H1 (cell line): ENCODE data around the gene CDH26. TPM values are rescaled to one million over a fixed set of nuclear protein-coding genes. Genes with fewer than 3 reads are reported as not detected.

Experiments
- CTCF ChIA-PET: fragments of 300-600 bp; sonication (Branson Sonifier 250); formaldehyde crosslinking; loops from one replicate; lab custom pipeline; 2021; ENCODE audit not compliant: partially characterized antibody; lab: Charles Lee
- POLR2A ChIA-PET: fragments of 300-600 bp; sonication (Branson Sonifier 250); formaldehyde crosslinking; loops from one replicate; lab custom pipeline; 2021; ENCODE audit warnings: inconsistent platforms; ENCODE audit not compliant: partially characterized antibody; lab: Charles Lee
- DNase-seq, 2 experiments: peaks; one replicate each; pipeline versions ENCODE4 v3.0.0 to v3.0.0-alpha.2; 2010 to 2022; ENCODE audit warnings: low spot score in 2 of 2, low read depth in 1 of 2, mixed read lengths in 1 of 2
- FAIRE-seq: peaks from 2 replicates; lab custom pipeline; 2011; peaks lifted over from hg19 to GRCh38; lab: Jason Lieb, UNC
- H2AFZ ChIP-seq: 2 replicates; pipeline ENCODE4 v1.8.1; 2012; ENCODE audit warnings: low read length, inconsistent platforms
- H2AK5ac ChIP-seq: 2 replicates; pipeline ENCODE4 v1.6.1; 2013; ENCODE audit warnings: low read depth, low read length
- H2BK120ac ChIP-seq: replicated peaks from 2 replicates; pipeline ENCODE3; 2013; ENCODE audit warnings: low read depth, low read length, inconsistent platforms
- H2BK12ac ChIP-seq: 2 replicates; pipeline ENCODE4 v1.6.1; 2013; ENCODE audit warnings: low read depth, low read length
- H2BK15ac ChIP-seq: 2 replicates; pipeline ENCODE4 v1.6.1; 2013; ENCODE audit warnings: low read length
- H2BK20ac ChIP-seq: 2 replicates; pipeline ENCODE4 v1.6.1; 2013; ENCODE audit warnings: low read length
- H2BK5ac ChIP-seq: 2 replicates; pipeline ENCODE4 v1.6.1; 2013; ENCODE audit warnings: low read depth, low read length
- H3K14ac ChIP-seq: 2 replicates; pipeline ENCODE4 v1.6.1; 2013; ENCODE audit warnings: inconsistent platforms; ENCODE audit not compliant: insufficient read length
- H3K18ac ChIP-seq: 2 replicates; pipeline ENCODE4 v1.6.1; 2013; ENCODE audit warnings: low read length; ENCODE audit errors: extremely low read depth
- H3K23ac ChIP-seq: 2 replicates; pipeline ENCODE4 v1.6.1; 2013; ENCODE audit warnings: inconsistent platforms; ENCODE audit not compliant: insufficient read length
- H3K23me2 ChIP-seq: 2 replicates; pipeline ENCODE4 v1.6.1; 2013; ENCODE audit warnings: low read depth, low read length
- H3K27ac ChIP-seq: 2 replicates; pipeline ENCODE4 v1.6.1; 2011; ENCODE audit warnings: low read depth, low read length, inconsistent platforms
- H3K27me3 ChIP-seq, 4 experiments: replicated peaks in 1 of 4; 1 replicate in 1 of 4; 2 replicates in 3 of 4; pipeline versions ENCODE4 v1.6.1 to v1.8.1; 2011 to 2013; ENCODE audit warnings: low read length in 3 of 4, mild to moderate bottlenecking in 3 of 4, inconsistent platforms in 2 of 4, mixed read lengths in 2 of 4, moderate library complexity in 1 of 4; ENCODE audit not compliant: control insufficient read depth in 3 of 4, insufficient read depth in 3 of 4; ENCODE audit errors: extremely low read depth in 1 of 4
- H3K36me3 ChIP-seq, 4 experiments: 2 replicates each; pipeline versions ENCODE4 v1.6.1 to v1.8.1; 2011 to 2013; ENCODE audit warnings: mild to moderate bottlenecking in 4 of 4, low read length in 3 of 4, moderate library complexity in 2 of 4, control low read depth in 1 of 4, inconsistent platforms in 1 of 4; ENCODE audit not compliant: insufficient read depth in 4 of 4, control insufficient read depth in 2 of 4
- H3K4ac ChIP-seq: replicated peaks from 2 replicates; pipeline ENCODE3; 2013; ENCODE audit warnings: low read length, low read depth, mixed read lengths, inconsistent platforms; ENCODE audit not compliant: insufficient read length
- H3K4me1 ChIP-seq, 4 experiments: replicated peaks in 1 of 4; 1 replicate in 1 of 4; 2 replicates in 3 of 4; pipeline versions ENCODE4 v1.6.1 to v1.8.1; 2011 to 2013; ENCODE audit warnings: low read length in 3 of 4, inconsistent platforms in 2 of 4, mixed read lengths in 1 of 4; ENCODE audit not compliant: insufficient read depth in 4 of 4, control insufficient read depth in 3 of 4
- H3K4me2 ChIP-seq, 2 experiments: 2 replicates each; pipeline versions ENCODE4 v1.6.1 to v1.8.1; 2011 to 2013; ENCODE audit warnings: low read depth in 2 of 2, low read length in 2 of 2, control low read depth in 1 of 2, inconsistent platforms in 1 of 2, mild to moderate bottlenecking in 1 of 2; ENCODE audit not compliant: insufficient read depth in 1 of 2
- H3K4me3 ChIP-seq, 4 experiments: fragments of 200-600, 300-600 bp in 1 of 4; sonication (generic), shearing (Covaris generic), sonication (Bioruptor Twin) in 1 of 4; 2 replicates each; pipeline versions ENCODE4 v1.5.1 to v1.8.1; 2011 to 2016; ENCODE audit warnings: low read length in 4 of 4, low read depth in 3 of 4, control low read depth in 2 of 4, inconsistent platforms in 2 of 4, mild to moderate bottlenecking in 2 of 4, mixed read lengths in 1 of 4, moderate library complexity in 1 of 4; ENCODE audit not compliant: insufficient read depth in 2 of 4; ENCODE audit errors: extremely low read depth in 1 of 4
- H3K56ac ChIP-seq: replicated peaks from 2 replicates; pipeline ENCODE3; 2013; ENCODE audit warnings: low read depth, mild to moderate bottlenecking, mixed read lengths, low read length, inconsistent platforms; ENCODE audit not compliant: insufficient read length
- H3K79me1 ChIP-seq: 2 replicates; pipeline ENCODE4 v1.6.1; 2013; ENCODE audit warnings: low read depth, low read length, control low read depth
- H3K79me2 ChIP-seq, 2 experiments: 2 replicates each; pipeline versions ENCODE4 v1.6.1 to v1.8.1; 2012 to 2013; ENCODE audit warnings: low read length in 2 of 2, mild to moderate bottlenecking in 2 of 2, inconsistent platforms in 1 of 2; ENCODE audit not compliant: insufficient read depth in 2 of 2, control insufficient read depth in 1 of 2
- H3K9ac ChIP-seq, 4 experiments: replicated peaks in 1 of 4; 1 replicate in 1 of 4; 2 replicates in 3 of 4; pipeline versions ENCODE4 v1.6.1 to v1.8.1; 2011 to 2013; ENCODE audit warnings: low read depth in 3 of 4, low read length in 3 of 4, control low read depth in 2 of 4, mild to moderate bottlenecking in 2 of 4, moderate library complexity in 2 of 4, inconsistent platforms in 1 of 4; ENCODE audit errors: extremely low read depth in 1 of 4
- H3K9me3 ChIP-seq, 2 experiments: 2 replicates each; pipeline versions ENCODE4 v1.6.1 to v1.8.1; 2012 to 2013; ENCODE audit warnings: mild to moderate bottlenecking in 2 of 2, moderate library complexity in 2 of 2, control low read depth in 1 of 2, inconsistent platforms in 1 of 2, low read depth in 1 of 2, low read length in 1 of 2, mixed read lengths in 1 of 2; ENCODE audit not compliant: insufficient read depth in 2 of 2
- H4K20me1 ChIP-seq, 2 experiments: replicated peaks in 1 of 2; 2 replicates each; pipeline versions ENCODE3 to v1.8.1; 2011 to 2013; ENCODE audit warnings: inconsistent platforms in 2 of 2, low read length in 2 of 2, mild to moderate bottlenecking in 1 of 2; ENCODE audit not compliant: insufficient read depth in 2 of 2, control insufficient read depth in 1 of 2
- H4K5ac ChIP-seq: 2 replicates; pipeline ENCODE4 v1.6.1; 2013; ENCODE audit warnings: low read length, low read depth, mixed read lengths, inconsistent platforms; ENCODE audit not compliant: insufficient read length
- H4K8ac ChIP-seq: 2 replicates; pipeline ENCODE4 v1.8.0; 2013; ENCODE audit warnings: mild to moderate bottlenecking, moderate library complexity, low read length, inconsistent platforms; ENCODE audit not compliant: insufficient read depth; ENCODE audit errors: extremely low read depth
- H4K91ac ChIP-seq: replicated peaks from 2 replicates; pipeline ENCODE3; 2013; ENCODE audit warnings: low read length, mixed read lengths, inconsistent platforms; ENCODE audit not compliant: insufficient read length
- KDM4A ChIP-seq: IDR thresholded peaks from one replicate; pipeline ENCODE4 v1.7.1; 2012; ENCODE audit warnings: low read depth, mild to moderate bottlenecking, moderate library complexity, low read length, inconsistent platforms; ENCODE audit not compliant: severe bottlenecking
- PHF8 ChIP-seq: fragments of 200-600 bp; sonication (generic); conservative IDR thresholded peaks from 2 replicates; pipeline ENCODE4 v1.7.1; 2012; ENCODE audit warnings: low read depth, mild to moderate bottlenecking, inconsistent platforms, low read length, moderate library complexity
- SIRT6 ChIP-seq: IDR thresholded peaks from one replicate; pipeline ENCODE4 v1.7.1; 2012; ENCODE audit warnings: low read length, inconsistent platforms
- WGBS, 2 experiments: shearing (Covaris generic) in 1 of 2; methylation state at CpG; one replicate each; pipeline versions ENCODE4 v1.1.6 to v1.1.7; 2013 to 2015; ENCODE audit warnings: low lambda C conversion rate in 2 of 2, mixed read lengths in 2 of 2, inconsistent platforms in 1 of 2, low coverage in 1 of 2, missing lambda C conversion rate in 1 of 2; ENCODE audit not compliant: insufficient replicate concordance in 2 of 2, insufficient coverage in 1 of 2, insufficient read length in 1 of 2; ENCODE audit errors: extremely low coverage in 1 of 2, missing lambda C conversion rate in 1 of 2; 5-methylcytosine and 5-hydroxymethylcytosine counted together
- polyA plus RNA-seq, 7 experiments: library from polyadenylated mRNA; depleted of rRNA in 3 of 7; stranded (reverse) in 5 of 7; unstranded in 2 of 7; fragments of >200 nt in 5 of 7; fragments of 200-250 nt in 2 of 7; gene quantifications; 1 replicate in 5 of 7; 2 replicates in 1 of 7; 4 replicates in 1 of 7; pipeline versions ENCODE4 v1.2.1 to v1.2.3, GENCODE V29; 2011 to 2013; ENCODE audit warnings: missing spikeins in 2 of 7, mixed read lengths in 2 of 7
- total RNA-seq: library from RNA; stranded (reverse); fragmentation: NEBNext Ultra II Directional; extraction: Animal tissue kit (Norgen Biotek cat#: 25700); gene quantifications from 2 replicates; pipeline ENCODE4 v1.2.1, GENCODE V29; 2021

Gene CDH26
- total and polyA plus RNA-seq, 2 of the 8 experiments (the other 6 are each of a cell fraction or from before 2014, with no cell fraction given), result 1.5 to 1.7 TPM

DNA sequence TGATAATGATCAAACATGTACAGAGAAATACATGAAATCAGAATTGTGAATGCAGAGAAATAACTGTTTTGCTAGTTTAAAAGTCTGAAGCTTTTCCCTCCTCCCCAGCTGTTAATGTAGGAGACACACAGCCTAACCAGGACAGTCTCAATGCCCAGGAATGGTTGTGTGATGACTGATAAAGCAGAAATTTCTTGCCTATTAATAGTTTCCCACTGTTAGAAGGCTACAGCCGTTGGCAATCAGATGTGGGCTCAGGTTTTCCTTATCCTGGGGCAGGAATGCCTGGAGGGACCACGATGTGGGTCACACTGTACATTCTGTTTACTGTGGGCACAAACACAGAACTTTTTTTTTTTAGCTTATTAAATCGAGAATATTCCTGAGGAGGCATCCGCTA, 20.0 kb upstream of the CDH26 start:
- Histone ChIP-seq H2AK5ac (no peak overlapping the region), H3K4me3 (no peak overlapping the region), H3K4me1 (peaks cover 0 to 4% (median 2%) of the 10 kb centered on the region in 4 experiments; a peak in 4 of 7 replicates), H3K23me2 (peaks cover 18% of the 10 kb centered on the region), H4K5ac (no peak overlapping the region), H3K79me1 (no peaks in the 10 kb centered on the region), H4K20me1 (peaks cover 0 to 7% of the 10 kb centered on the region in 2 experiments), H3K36me3 (peaks cover 0 to 9% (median 4%) of the 10 kb centered on the region in 4 experiments; a peak in 3 of 8 replicates), H2BK120ac (no peak overlapping the region), H4K91ac (no peak overlapping the region), H2AFZ (no peak overlapping the region), H3K27ac (no peak overlapping the region), H3K9me3 (peaks cover 5 to 12% of the 10 kb centered on the region in 2 experiments; a peak in 3 of 4 replicates), H3K14ac (no peak overlapping the region), H2BK15ac (no peak overlapping the region), H4K8ac (no peak overlapping the region), H3K4ac (no peak overlapping the region), H3K4me2 (no peak overlapping the region), H3K9ac (no peak overlapping the region), H3K23ac (no peak overlapping the region), H3K18ac (no peak overlapping the region), H3K56ac (no peak overlapping the region), H3K27me3 (peaks cover 9 to 30% (median 23%) of the 10 kb centered on the region in 4 experiments), H2BK20ac (no peak overlapping the region), H2BK5ac (no peak overlapping the region), H3K79me2 (peaks cover 0 to 5% of the 10 kb centered on the region in 2 experiments; a peak in 1 of 4 replicates), H2BK12ac (no peak overlapping the region)
- 100% methylated on average over 4 of the region's 4 CpGs; no CpG with 5 or more reads in 1 of the 2 experiments for whole genome bisulfite sequencing, 2 experiments
- TF ChIP-seq PHF8 (no peak), KDM4A (no peak), SIRT6 (no peak)
- CTCF ChIA-PET, result interaction anchor here (0.6 to 1.4 kb wide), 4 partner anchors 11 to 119 kb away, joined by 3 to 6 read pairs (median 4); no protein-coding TSS in a partner anchor
- POLR2A ChIA-PET, result no interaction called here
- no peak for FAIRE-seq
- no peak for DNase-seq
